GM12878 (cell line): Measurements from ENCODE around the gene TUT1. TPM values are rescaled to one million over a fixed set of nuclear protein-coding genes. Genes with fewer than 3 reads are reported as not detected.

Source experiments
- ATAC-seq: fragments of 200-7000 bp; cut with Tn5 transposase; 3 replicates; pipeline ENCODE4 v1.9.1; 2020; ENCODE audit warnings: mild to moderate bottlenecking, moderate library complexity
- BruUV-seq: library from RNA; stranded (reverse); fragments of 400-500 nt; replicated peaks from 2 replicates; lab custom pipeline; 2021; lab: Mats Ljungman, UMichigan
- CTCF ChIA-PET: fragments of 300-600 bp; sonication (Branson Sonifier 250); formaldehyde crosslinking; extraction: SDS; loops from one replicate; lab custom pipeline; 2021; ENCODE audit warnings: inconsistent platforms; lab: Yijun Ruan, JAX
- POLR2A ChIA-PET: fragments of 350-600 bp; formaldehyde crosslinking; extraction: SDS; loops from one replicate; lab custom pipeline; 2021; ENCODE audit warnings: inconsistent platforms; lab: Charles Lee
- RAD21 ChIA-PET: fragments of 300-600 bp; sonication (Branson Sonifier 250); formaldehyde crosslinking; loops from one replicate; lab custom pipeline; 2023; ENCODE audit warnings: antibody characterized with exemption; ENCODE audit not compliant: unreplicated experiment; lab: Charles Lee
- SMC1A ChIA-PET: fragments of 300-600 bp; sonication (Branson Sonifier 250); formaldehyde crosslinking; loops from one replicate; lab custom pipeline; 2023; ENCODE audit not compliant: unreplicated experiment, uncharacterized antibody; lab: Charles Lee
- DNase-seq: peaks from one replicate; pipeline ENCODE4 v3.0.0-alpha.2; 2011; ENCODE audit warnings: low read depth, low spot score
- FAIRE-seq: peaks from 3 replicates; lab custom pipeline; 2011; peaks lifted over from hg19 to GRCh38; lab: Jason Lieb, UNC
- H2AFZ ChIP-seq: 2 replicates; pipeline ENCODE4 v1.6.0; 2011; ENCODE audit warnings: low read depth, low read length, control low read depth; ENCODE audit not compliant: control insufficient read depth
- H3K27ac ChIP-seq: 2 replicates; pipeline ENCODE4 v1.5.1; 2011; ENCODE audit warnings: control low read depth; ENCODE audit not compliant: control insufficient read depth, insufficient read depth
- H3K27me3 ChIP-seq, 2 experiments: replicated peaks in 1 of 2; 2 replicates each; pipeline versions ENCODE4 v1.6.0 to v1.6.1; 2011; ENCODE audit warnings: low read length in 1 of 2; ENCODE audit not compliant: control insufficient read depth in 2 of 2, insufficient read depth in 2 of 2
- H3K36me3 ChIP-seq, 2 experiments: 2 replicates each; pipeline ENCODE4 v1.5.1; 2011; ENCODE audit warnings: low read length in 1 of 2; ENCODE audit not compliant: control insufficient read depth in 2 of 2, insufficient read depth in 2 of 2
- H3K4me1 ChIP-seq: 2 replicates; pipeline ENCODE4 v1.6.1; 2011; ENCODE audit warnings: mild to moderate bottlenecking, low read length, moderate library complexity, mixed read lengths; ENCODE audit not compliant: control insufficient read depth, insufficient read depth
- H3K4me2 ChIP-seq: 2 replicates; pipeline ENCODE4 v1.6.0; 2011; ENCODE audit warnings: control low read depth; ENCODE audit not compliant: control insufficient read depth, insufficient read depth
- H3K4me3 ChIP-seq: fragments of 200-600 bp; sonication (generic); 2 replicates; pipeline ENCODE4 v1.5.1; 2016
- H3K79me2 ChIP-seq: 2 replicates; pipeline ENCODE4 v1.6.0; 2011; ENCODE audit warnings: low read length; ENCODE audit not compliant: control insufficient read depth, insufficient read depth
- H3K9ac ChIP-seq: 2 replicates; pipeline ENCODE4 v1.8.0; 2011; ENCODE audit warnings: low read length, control low read depth, mixed read lengths; ENCODE audit not compliant: control insufficient read depth, insufficient read depth
- H3K9me3 ChIP-seq: replicated peaks from 3 replicates; pipeline ENCODE4 v1.5.1; 2011; ENCODE audit warnings: mild to moderate bottlenecking, low read length; ENCODE audit not compliant: control insufficient read depth, insufficient read depth
- H4K20me1 ChIP-seq: 2 replicates; pipeline ENCODE4 v1.6.0; 2011; ENCODE audit not compliant: control insufficient read depth, insufficient read depth
- CEBPB ChIP-seq, 2 experiments: fragments of 150-350 bp in 1 of 2; IDR thresholded peaks; 2 replicates each; pipeline ENCODE4 v1.6.1; 2012 to 2014; ENCODE audit warnings: low read depth in 2 of 2, low read length in 2 of 2, borderline replicate concordance in 1 of 2, inconsistent platforms in 1 of 2
- CEBPZ ChIP-seq: fragments of 150-350 bp; IDR thresholded peaks from 2 replicates; pipeline ENCODE4 v1.6.1; 2016; ENCODE audit warnings: low read depth, low read length
- DPF2 ChIP-seq: fragments of 450-650 bp; IDR thresholded peaks from 2 replicates; pipeline ENCODE4 v1.6.1; 2017; ENCODE audit warnings: mild to moderate bottlenecking
- EED ChIP-seq: sonication (generic); IDR thresholded peaks from 2 replicates; pipeline ENCODE4 v1.6.1; 2016; ENCODE audit warnings: antibody characterized with exemption, low read depth
- ESRRA ChIP-seq: IDR thresholded peaks from 2 replicates; pipeline ENCODE4 v1.6.1; 2012; ENCODE audit warnings: mild to moderate bottlenecking, low read length, improper control_type of control experiment
- EZH2 ChIP-seq: IDR thresholded peaks from 2 replicates; pipeline ENCODE4 v1.6.1; 2012; ENCODE audit warnings: low read depth, mild to moderate bottlenecking, control low read depth, inconsistent platforms, low read length, borderline replicate concordance; ENCODE audit not compliant: control insufficient read depth
- IRF5 ChIP-seq: fragments of 450-650 bp; IDR thresholded peaks from 2 replicates; pipeline ENCODE4 v1.6.1; 2017; ENCODE audit warnings: borderline replicate concordance
- KDM1A ChIP-seq: fragments of 200-600 bp; sonication (generic); IDR thresholded peaks from 2 replicates; pipeline ENCODE4 v1.6.1; 2016; ENCODE audit warnings: borderline replicate concordance
- POLR2AphosphoS5 ChIP-seq: IDR thresholded peaks from 2 replicates; pipeline ENCODE4 v1.6.1; 2011; ENCODE audit warnings: mild to moderate bottlenecking, low read length, inconsistent platforms
- RBBP5 ChIP-seq: fragments of 200-600 bp; sonication (generic); conservative IDR thresholded peaks from 2 replicates; pipeline ENCODE4 v1.6.1; 2016
- SMAD5 ChIP-seq: IDR thresholded peaks from 2 replicates; pipeline ENCODE4 v1.6.1; 2016; ENCODE audit warnings: antibody characterized with exemption, low read depth
- STAT3 ChIP-seq: IDR thresholded peaks from 2 replicates; pipeline ENCODE4 v1.6.1; 2011; ENCODE audit warnings: low read depth, low read length, improper control_type of control experiment
- TARDBP ChIP-seq: IDR thresholded peaks from 2 replicates; pipeline ENCODE4 v1.6.1; 2016; ENCODE audit warnings: borderline replicate concordance
- USF1 ChIP-seq: IDR thresholded peaks from 2 replicates; pipeline ENCODE4 v1.6.1; 2011; ENCODE audit warnings: borderline replicate concordance, low read depth, mild to moderate bottlenecking, moderate library complexity, mixed read lengths, low read length; ENCODE audit not compliant: insufficient read depth; ENCODE audit errors: extremely low read length
- WRNIP1 ChIP-seq: IDR thresholded peaks from 2 replicates; pipeline ENCODE4 v1.6.1; 2011; ENCODE audit warnings: low read depth, low read length, improper control_type of control experiment, borderline replicate concordance
- ZNF207 ChIP-seq: fragments of 450-650 bp; IDR thresholded peaks from 2 replicates; pipeline ENCODE4 v1.6.1; 2014; ENCODE audit warnings: antibody characterized with exemption, mild to moderate bottlenecking, borderline replicate concordance
- ZNF384 ChIP-seq: IDR thresholded peaks from 2 replicates; pipeline ENCODE4 v1.6.1; 2012; ENCODE audit warnings: low read depth, mild to moderate bottlenecking, low read length, improper control_type of control experiment, borderline replicate concordance
- ZSCAN29 ChIP-seq: fragments of 450-650 bp; IDR thresholded peaks from 2 replicates; pipeline ENCODE4 v1.6.1; 2017; ENCODE audit warnings: mild to moderate bottlenecking, moderate library complexity
- WGBS: methylation state at CpG from one replicate; pipeline ENCODE4 v1.1.6; 2016; ENCODE audit warnings: low lambda C conversion rate; ENCODE audit not compliant: insufficient replicate concordance, insufficient coverage; ENCODE audit errors: missing lambda C conversion rate; 5-methylcytosine and 5-hydroxymethylcytosine counted together
- in situ Hi-C: fragments of 300-500 bp; cut with MboI; formaldehyde crosslinking; loops from 9 replicates; pipeline ENCODE4 v1.14.3; 2018; ENCODE audit warnings: mixed read lengths
- intact Hi-C: fragments of 100-400 bp; cut with micrococcal nuclease; formaldehyde crosslinking; loops from one replicate; pipeline ENCODE4 v1.14.2; 2022; ENCODE audit not compliant: unreplicated experiment
- polyA plus RNA-seq, 11 experiments: library from polyadenylated mRNA; depleted of rRNA in 4 of 11; unstranded in 6 of 11; stranded (reverse) in 5 of 11; fragments of >200 nt; fragmentation: Nextera tagmentation in 4 of 11; fragmentation: Illumina TruSeq in 1 of 11; extraction: Ambion mirVana in 4 of 11; extraction: Trizol in 1 of 11; gene quantifications; 1 replicate in 1 of 11; 2 replicates in 10 of 11; pipeline versions ENCODE4 v1.2.1 to v1.2.3, GENCODE V29; 2011 to 2016; ENCODE audit warnings: inconsistent platforms in 2 of 11, missing spikeins in 2 of 11, low read depth in 1 of 11
- total RNA-seq, 4 experiments: library from RNA; depleted of rRNA in 3 of 4; stranded (reverse); fragments of >200 nt in 3 of 4; fragmentation: Illumina TruSeq in 1 of 4; extraction: Trizol in 1 of 4; gene quantifications; 2 replicates each; pipeline versions ENCODE4 v1.2.1 to v1.2.3, GENCODE V29; 2013 to 2021

Gene TUT1
- total and polyA plus RNA-seq, 10 of the 15 experiments (the other 5 are each of a cell fraction or from before 2014, with no cell fraction given) = 1.1 to 29.9 (median 16.2) TPM

- TF ChIP-seq WRNIP1 = no peak
- TF ChIP-seq ZSCAN29 = no peak
- no peak for TF ChIP-seq ZNF384
- no peak for TF ChIP-seq EZH2
- no peak for TF ChIP-seq ZNF207
- no peak for TF ChIP-seq KDM1A
- TF ChIP-seq IRF5 = no peak
- no peak for TF ChIP-seq SMAD5
- no peak for TF ChIP-seq POLR2AphosphoS5
- no peak for TF ChIP-seq CEBPZ
- TF ChIP-seq RBBP5 = no peak
- no peak for TF ChIP-seq EED
- no peak for TF ChIP-seq ESRRA
- no peak for TF ChIP-seq USF1
- TF ChIP-seq STAT3 = no peak
- TF ChIP-seq CEBPB (IDR thresholded peaks at IDR 0.05; ENCODE audit: borderline replicate concordance in 1 of 2, low read depth in 2 of 2, low read length in 2 of 2) = no peak
- no peak for TF ChIP-seq DPF2
- TF ChIP-seq TARDBP = no peak
- H4K20me1 ChIP-seq = no peaks in the 10 kb centered on the region; the same call in 1 of the 2 replicates
- intact Hi-C loops = no loop called here
- in situ Hi-C loops = no loop called here
- no peak for ATAC-seq
- BruUV-seq = no TSS peak
- H3K27ac ChIP-seq = no peak overlapping the region
- H3K4me2 ChIP-seq = no peak overlapping the region
- ChIA-PET POLR2A (interaction anchor here (0.6 kb wide), 1 partner anchor 210 kb away, joined by 3 read pairs; no protein-coding TSS in a partner anchor), CTCF (interaction anchor here (1.0 to 1.6 kb wide), 2 partner anchors 50 to 126 kb away, joined by 3 to 4 read pairs; no protein-coding TSS in a partner anchor), RAD21 (interaction anchor here (13.9 kb wide), 1 partner anchor 6 kb away, joined by 313 read pairs; the partner anchor contains the start of gene AHNAK), SMC1A (no interaction called here)
- no peaks in the 10 kb centered on the region; a peak in 2 of 4 replicates for H3K27me3 ChIP-seq
- no peaks in the 10 kb centered on the region for H3K9me3 ChIP-seq
- no peaks in the 10 kb centered on the region for H3K36me3 ChIP-seq
- no peak overlapping the region for H2AFZ ChIP-seq
- no peak for DNase-seq
- peaks cover 55% of the 10 kb centered on the region for H3K4me1 ChIP-seq
- 76% methylated on average over 17 of the region's 17 CpGs for WGBS
- FAIRE-seq = no peak
- H3K9ac ChIP-seq = no peak overlapping the region
- H3K79me2 ChIP-seq = peaks cover 22% of the 10 kb centered on the region
- no peak overlapping the region for H3K4me3 ChIP-seq
Measured at GRCh38 chr11:62548545-62549335, 42.6 kb downstream of the TUT1 start.
